GM13976 (cell line): Measurements from ENCODE around the gene MAP10.

ENCODE experiments used
- DNase-seq: peaks from one replicate; pipeline ENCODE4 v3.0.0; 2012; ENCODE audit warnings: low spot score
- in situ Hi-C: fragments of 300-500 bp; cut with MboI; formaldehyde crosslinking; loops from one replicate; pipeline ENCODE4 v1.12.0; 2022; ENCODE audit warnings: low sequenced_read_pairs, mixed read lengths, inconsistent platforms; ENCODE audit not compliant: unreplicated experiment
- TF ChIP-seq, protein P1 (sequence below): IDR thresholded peaks from 2 replicates; pipeline ENCODE4 v1.5.1; 2012; ENCODE audit warnings: borderline replicate concordance, mild to moderate bottlenecking; ENCODE audit not compliant: insufficient read depth; ENCODE audit errors: extremely low read depth, missing control alignments, control extremely low read depth

The MAP10 gene

DNA sequence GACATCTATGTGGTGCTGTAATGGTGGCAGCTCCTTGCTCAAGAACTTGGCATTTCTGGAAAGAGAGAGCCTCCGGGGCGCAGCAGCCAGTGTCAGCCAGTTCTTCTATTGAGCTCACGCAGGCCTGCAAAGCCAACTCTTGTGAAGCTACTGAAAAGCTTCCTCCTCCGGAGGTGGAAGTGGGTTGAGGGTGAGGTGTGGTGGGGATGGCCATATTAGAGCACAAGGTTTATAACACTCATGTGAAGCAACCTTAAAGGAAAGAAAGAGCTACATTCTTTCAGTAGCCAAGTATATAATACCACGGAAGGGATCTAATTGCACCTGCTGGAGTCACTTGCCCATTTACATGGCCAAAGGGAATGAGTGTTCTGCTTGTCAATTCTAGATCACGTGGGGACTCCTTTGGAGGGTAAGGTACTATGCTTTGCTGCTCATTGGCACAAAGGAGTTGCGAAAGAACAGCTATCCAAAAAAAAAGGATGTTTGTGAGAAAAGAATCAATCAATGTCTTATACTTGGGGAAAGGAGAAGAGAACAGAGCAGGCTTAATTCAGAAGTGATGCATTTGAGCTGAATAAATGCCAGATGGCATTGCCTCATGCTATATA, 18.3 kb upstream of the MAP10 start:
- no peak for DNase-seq
- TF ChIP-seq, protein P1, sequence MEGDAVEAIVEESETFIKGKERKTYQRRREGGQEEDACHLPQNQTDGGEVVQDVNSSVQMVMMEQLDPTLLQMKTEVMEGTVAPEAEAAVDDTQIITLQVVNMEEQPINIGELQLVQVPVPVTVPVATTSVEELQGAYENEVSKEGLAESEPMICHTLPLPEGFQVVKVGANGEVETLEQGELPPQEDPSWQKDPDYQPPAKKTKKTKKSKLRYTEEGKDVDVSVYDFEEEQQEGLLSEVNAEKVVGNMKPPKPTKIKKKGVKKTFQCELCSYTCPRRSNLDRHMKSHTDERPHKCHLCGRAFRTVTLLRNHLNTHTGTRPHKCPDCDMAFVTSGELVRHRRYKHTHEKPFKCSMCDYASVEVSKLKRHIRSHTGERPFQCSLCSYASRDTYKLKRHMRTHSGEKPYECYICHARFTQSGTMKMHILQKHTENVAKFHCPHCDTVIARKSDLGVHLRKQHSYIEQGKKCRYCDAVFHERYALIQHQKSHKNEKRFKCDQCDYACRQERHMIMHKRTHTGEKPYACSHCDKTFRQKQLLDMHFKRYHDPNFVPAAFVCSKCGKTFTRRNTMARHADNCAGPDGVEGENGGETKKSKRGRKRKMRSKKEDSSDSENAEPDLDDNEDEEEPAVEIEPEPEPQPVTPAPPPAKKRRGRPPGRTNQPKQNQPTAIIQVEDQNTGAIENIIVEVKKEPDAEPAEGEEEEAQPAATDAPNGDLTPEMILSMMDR = no peak
- in situ Hi-C loops = no loop called here

DNA sequence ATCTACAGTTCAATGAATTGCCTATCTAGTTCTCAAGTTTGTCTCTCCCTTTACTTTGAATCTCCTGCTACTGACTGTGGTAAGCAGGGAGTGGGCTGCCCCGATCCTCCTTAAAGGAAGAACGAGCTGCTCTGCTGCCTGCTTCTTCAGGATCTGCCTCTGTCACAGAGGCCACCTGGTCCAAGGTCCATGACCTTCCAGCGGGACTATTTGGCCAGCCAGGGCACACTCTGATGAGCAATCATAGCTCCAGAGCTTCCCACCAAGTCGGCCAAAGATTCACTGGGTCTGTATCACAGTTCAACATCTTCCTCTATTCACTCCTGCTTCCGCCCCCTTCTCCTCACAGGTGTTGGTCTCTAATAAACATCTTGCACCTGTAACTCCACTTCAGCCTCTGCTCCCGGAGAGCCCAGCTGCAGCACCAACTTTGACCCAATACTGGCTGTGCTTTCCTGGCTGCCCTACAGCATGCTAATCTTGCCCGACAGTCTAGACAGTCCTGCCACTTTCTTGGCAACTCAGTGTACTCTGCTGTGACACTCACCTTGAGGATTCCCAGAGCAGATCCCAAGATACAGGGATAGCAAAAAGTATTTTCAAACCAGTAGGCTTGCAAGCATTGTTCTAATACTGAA, 16.9 kb upstream of the MAP10 start:
- TF ChIP-seq, protein P1 = no peak
- no peak for DNase-seq
- in situ Hi-C loops = no loop called here

GRCh38 chr1:232789651-232790050, 15.6 kb upstream of the MAP10 start:
- TF ChIP-seq, protein P1 = no peak
- no peak for DNase-seq
- in situ Hi-C loops = no loop called here

GRCh38 chr1:232792949-232793348, 12.3 kb upstream of the MAP10 start:
- in situ Hi-C loops = no loop called here

DNA sequence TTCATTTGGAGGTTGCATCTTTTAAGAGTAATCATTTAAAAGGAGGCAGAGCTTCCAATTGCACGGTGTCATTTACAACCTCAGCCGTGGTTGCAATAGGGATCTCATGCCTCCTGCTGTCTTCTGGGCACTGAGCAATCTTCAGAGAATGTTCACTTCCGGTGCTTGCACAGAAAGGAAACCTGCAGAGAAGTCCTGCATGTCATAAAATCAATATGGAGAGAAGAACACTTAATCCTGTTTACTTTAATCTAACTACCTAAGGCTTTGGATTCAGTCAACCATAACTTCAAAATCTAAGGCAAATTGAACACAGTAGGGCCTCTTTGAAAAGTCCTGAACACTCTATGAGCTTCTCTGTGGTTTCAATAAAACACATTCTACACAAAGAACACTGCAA, 11.3 kb upstream of the MAP10 start:
- no peak for DNase-seq
- TF ChIP-seq, protein P1 = no peak

More at GRCh38 chr1:232792949-232793348, 12.3 kb upstream of the MAP10 start:
- DNase-seq = no peak
- TF ChIP-seq, protein P1 = no peak

GRCh38 chr1:232795497-232796053, 9.6 kb upstream of the MAP10 start:
- TF ChIP-seq, protein P1 = no peak
- in situ Hi-C loops = no loop called here

More for the DNA sequence above, 11.3 kb upstream of the MAP10 start:
- in situ Hi-C loops = no loop called here

More at GRCh38 chr1:232795497-232796053, 9.6 kb upstream of the MAP10 start:
- DNase-seq = no peak
